Adipose tissue (tissue), 3 donors: ENCODE measurements around the gene PXDN. TPM values are rescaled to one million over a fixed set of nuclear protein-coding genes. Genes with fewer than 3 reads are reported as not detected.
"Not testable (repeated sequence)": the region's sequence is repeated elsewhere in the genome, so short reads cannot be mapped to it uniquely, and the experiment has no call there.

Source experiments
- H3K27ac ChIP-seq: one replicate; pipeline ENCODE4 v1.5.1; 2013; ENCODE audit warnings: low read depth, low read length
- WGBS, 3 donors: extraction: QIAGEN DNeasy Blood & Tissue Kit; methylation state at CpG; one replicate each; pipeline ENCODE4 v1.1.7; 2013; 5-methylcytosine and 5-hydroxymethylcytosine counted together
- polyA plus RNA-seq, 3 donors: library from polyadenylated mRNA; stranded (reverse); fragments of 200-250 nt; gene quantifications; one replicate each; pipeline ENCODE4 v1.2.3, GENCODE V29; 2013
- donor health status: healthy with polysubstance abuse.
- donor health status: Bipolar disorder and iron deficiency.
- donor health status: healthy.

The PXDN gene
- polyA plus RNA-seq, 3 donors, result 10.2 to 132 (median 17.7) TPM

- H3K27ac ChIP-seq, result no peak overlapping the region
- WGBS, 3 donors, result 94 to 97% (median 95%) methylated on average over 26 of the region's 26 CpGs
These were observed 14.7 kb upstream of the PXDN start for GRCh38 chr2:1758774-1759610.

GRCh38 chr2:1758171-1758570, 13.9 kb upstream of the PXDN start:
- no peak overlapping the region for H3K27ac ChIP-seq
- WGBS, 3 donors, result 80 to 91% (median 89%) methylated on average over 5 of the region's 5 CpGs

- no peak overlapping the region for H3K27ac ChIP-seq
- WGBS, 3 donors, result 89 to 94% (median 89%) methylated on average over 4 of the region's 4 CpGs
These were observed 13.3 kb upstream of the PXDN start for GRCh38 chr2:1757567-1757966.

GRCh38 chr2:1757146-1757545, 12.8 kb upstream of the PXDN start:
- WGBS, 3 donors, result 86 to 93% (median 89%) methylated on average over 12 of the region's 12 CpGs

GRCh38 chr2:1756456-1756855, 12.1 kb upstream of the PXDN start:
- no peak overlapping the region for H3K27ac ChIP-seq
- WGBS, 3 donors, result 89 to 94% (median 90%) methylated on average over 10 of the region's 10 CpGs

More at GRCh38 chr2:1757146-1757545, 12.8 kb upstream of the PXDN start:
- not testable (repeated sequence) for H3K27ac ChIP-seq

GRCh38 chr2:1755436-1756191, 11.3 kb upstream of the PXDN start:
- WGBS, 3 donors, result 63 to 72% (median 64%) methylated on average over 18 of the region's 18 CpGs
- no peak overlapping the region for H3K27ac ChIP-seq

- no peak overlapping the region for H3K27ac ChIP-seq
- WGBS, 3 donors, result 91 to 97% (median 95%) methylated on average over 16 of the region's 16 CpGs
These were observed 10.3 kb upstream of the PXDN start for GRCh38 chr2:1754461-1755170.

- 84 to 93% (median 91%) methylated on average over 12 of the region's 12 CpGs for WGBS, 3 donors
- no peak overlapping the region for H3K27ac ChIP-seq
These were observed 9.7 kb upstream of the PXDN start for GRCh38 chr2:1754046-1754445.

GRCh38 chr2:1752751-1753150, 8.4 kb upstream of the PXDN start:
- no peak overlapping the region for H3K27ac ChIP-seq
- WGBS, 3 donors, result 78 to 83% (median 79%) methylated on average over 6 of the region's 6 CpGs

GRCh38 chr2:1751767-1752725, 7.7 kb upstream of the PXDN start:
- WGBS, 3 donors, result 71 to 76% (median 75%) methylated on average over 21 of the region's 21 CpGs
- H3K27ac ChIP-seq, result no peak overlapping the region

- no peak overlapping the region for H3K27ac ChIP-seq
- 38 to 43% (median 39%) methylated on average over 24 of the region's 24 CpGs for WGBS, 3 donors
These were observed 6.8 kb upstream of the PXDN start for GRCh38 chr2:1750933-1751766.

- 17 to 24% (median 22%) methylated on average over 4 to 5 of the region's 5 CpGs for WGBS, 3 donors
- no peak overlapping the region for H3K27ac ChIP-seq
These were observed 6.1 kb upstream of the PXDN start for GRCh38 chr2:1750270-1750932.

- WGBS, 3 donors, result 74 to 87% (median 83%) methylated on average over 9 of the region's 9 CpGs
- no peak overlapping the region for H3K27ac ChIP-seq
These were observed 5.3 kb upstream of the PXDN start for GRCh38 chr2:1749489-1750119.

GRCh38 chr2:1748741-1749488, 4.6 kb upstream of the PXDN start:
- 69 to 72% (median 70%) methylated on average over 16 to 17 of the region's 17 CpGs for WGBS, 3 donors
- H3K27ac ChIP-seq, result no peak overlapping the region

- H3K27ac ChIP-seq, result no peak overlapping the region
- 60 to 68% (median 60%) methylated on average over 6 of the region's 6 CpGs for WGBS, 3 donors
These were observed 3.9 kb upstream of the PXDN start for GRCh38 chr2:1748176-1748740.
